Measurements from ENCODE around the gene ZBED6.
"Not testable (repeated sequence)": the region's sequence is repeated elsewhere in the genome, so short reads cannot be mapped to it uniquely, and the experiment has no call there.

Gene ZBED6

DNA sequence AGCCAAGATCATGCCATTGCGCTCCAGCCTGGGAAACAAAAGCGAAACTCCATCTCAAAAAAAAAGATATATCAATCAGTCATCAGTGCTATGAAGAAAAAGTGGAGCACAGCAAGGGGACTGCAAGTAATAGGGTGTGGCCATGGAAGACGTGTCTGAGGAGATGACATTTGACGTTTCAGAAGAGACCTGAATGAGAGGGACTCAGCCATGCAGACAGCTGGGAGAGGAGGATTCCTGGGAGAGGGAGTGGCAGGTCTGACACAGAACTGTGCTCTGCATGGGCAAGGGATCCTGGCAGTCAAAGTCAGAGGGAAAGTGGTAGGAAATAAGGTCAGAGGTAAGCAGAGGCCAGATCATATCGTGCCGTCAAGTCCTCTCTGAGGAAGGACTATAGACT, 27.2 kb upstream of the ZBED6 start:
- Mint-ChIP-seq H3K9me3 (no peaks in the 10 kb centered on the region), H3K36me3 (ENCODE audit: insufficient read depth) (peaks cover 73% of the 10 kb centered on the region), H3K4me3 (peak overlapping the region; percentile 64 to 90), H3K4me1 (ENCODE audit: low read depth in 2 of 2) (peaks cover 52 to 65% of the 10 kb centered on the region in 2 donors), H3K27me3 (no peaks in the 10 kb centered on the region), H3K27ac (peak overlapping the region; percentile 92 to 98)
- no peak for DNase-seq
- no peak for ATAC-seq (replicated peaks)

DNA sequence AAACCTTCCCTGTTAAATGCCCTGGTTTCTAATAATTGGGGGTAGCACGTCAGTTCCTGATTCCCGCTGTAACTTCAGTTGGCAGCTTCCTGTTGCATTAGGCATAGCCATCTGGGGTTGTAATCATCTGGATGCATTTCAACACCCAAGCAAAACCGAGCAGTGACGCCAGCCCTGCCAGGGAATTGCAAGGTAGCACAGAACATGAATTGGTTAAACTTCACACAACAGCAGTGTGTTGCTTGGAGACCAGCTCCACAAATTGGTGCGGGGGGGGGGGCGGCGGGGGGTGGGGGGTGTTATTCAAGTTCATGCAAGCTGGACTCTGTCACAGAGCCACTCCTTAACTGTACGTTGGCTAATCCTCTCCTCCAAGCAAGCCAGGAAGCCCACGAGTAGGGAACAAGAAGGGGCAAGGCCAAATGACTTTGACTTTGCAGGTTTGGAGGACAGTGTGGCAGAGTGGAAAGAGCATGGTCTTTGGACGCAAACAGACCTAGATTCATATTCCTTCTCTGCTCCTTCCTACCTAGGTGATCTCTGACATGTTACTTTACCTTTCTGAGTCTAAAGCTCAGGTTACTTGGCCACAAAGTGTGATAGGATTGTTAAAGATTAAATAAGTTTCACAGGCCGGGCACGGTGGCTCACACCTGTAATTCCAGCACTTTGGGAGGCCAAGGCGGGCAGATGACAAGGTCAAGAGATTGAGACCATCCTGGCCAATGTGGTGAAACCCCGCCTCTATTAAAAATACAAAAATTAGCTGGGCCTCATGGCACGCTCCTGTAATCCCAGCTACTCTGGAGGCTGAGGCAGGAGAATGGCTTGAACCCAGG, 25.7 kb upstream of the ZBED6 start:
- no peak for DNase-seq
- peaks cover 85% of the 10 kb centered on the region for H3K36me3 Mint-ChIP-seq (ENCODE audit: insufficient read depth)
- H3K27ac Mint-ChIP-seq, result peak overlapping the region; percentile 92 to 98
- no peaks in the 10 kb centered on the region for H3K9me3 Mint-ChIP-seq
- H3K4me3 Mint-ChIP-seq, result peak overlapping the region; percentile 64 to 90
- H3K4me1 Mint-ChIP-seq (ENCODE audit: low read depth in 2 of 2), result peaks cover 41 to 51% of the 10 kb centered on the region in 2 donors
- no peak for ATAC-seq (replicated peaks)
- H3K27me3 Mint-ChIP-seq, result no peaks in the 10 kb centered on the region

DNA sequence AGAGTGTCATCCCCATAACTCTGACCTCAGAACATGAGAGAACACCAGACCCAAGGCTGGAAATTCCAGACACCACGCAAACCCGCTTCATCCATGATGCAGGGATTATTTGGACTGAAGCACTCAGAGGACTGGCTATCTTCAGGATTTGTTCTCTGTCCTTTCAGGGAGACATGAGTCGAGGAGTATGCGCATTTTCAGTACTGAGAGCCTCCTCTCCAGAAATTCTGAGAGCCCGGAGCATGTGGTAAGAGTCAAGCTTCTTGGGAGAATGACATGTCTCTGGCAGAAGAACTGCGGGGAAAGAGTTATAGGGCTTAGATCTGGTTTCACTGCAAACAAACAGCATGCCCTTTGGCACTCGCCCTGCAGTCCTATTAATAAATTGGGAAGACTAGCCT, 23.5 kb upstream of the ZBED6 start:
- peaks cover 82% of the 10 kb centered on the region for H3K36me3 Mint-ChIP-seq (ENCODE audit: insufficient read depth)
- H3K27me3 Mint-ChIP-seq, result no peaks in the 10 kb centered on the region
- no peak overlapping the region for H3K4me3 Mint-ChIP-seq
- peaks cover 36 to 42% of the 10 kb centered on the region in 2 donors for H3K4me1 Mint-ChIP-seq (ENCODE audit: low read depth in 2 of 2)
- H3K27ac Mint-ChIP-seq, result peak overlapping the region; percentile 60 to 92
- DNase-seq (no peak), ATAC-seq (replicated peaks) (no peak)
- H3K9me3 Mint-ChIP-seq, result no peaks in the 10 kb centered on the region

DNA sequence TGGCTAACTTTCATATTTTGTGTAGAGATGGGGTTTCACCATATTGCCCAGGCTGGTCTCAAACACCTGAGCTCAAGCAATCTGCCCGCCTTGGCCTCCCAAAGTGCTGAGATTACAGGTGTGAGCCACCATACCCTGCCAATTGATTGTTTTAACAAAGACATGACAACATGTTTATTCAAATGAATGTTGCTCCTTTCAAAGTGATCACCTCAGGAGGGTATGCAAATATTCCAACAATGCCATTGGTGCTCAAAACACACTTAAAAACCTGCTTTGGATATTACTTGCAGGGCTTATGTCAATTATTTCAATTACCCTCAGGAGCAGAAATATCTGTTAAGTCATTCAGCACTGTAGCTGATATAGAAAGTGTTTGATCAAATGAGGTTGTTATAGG, 22.6 kb upstream of the ZBED6 start:
- H3K4me1 Mint-ChIP-seq (ENCODE audit: low read depth in 2 of 2), result peaks cover 33 to 36% of the 10 kb centered on the region in 2 donors
- no peaks in the 10 kb centered on the region for H3K9me3 Mint-ChIP-seq
- no peak for ATAC-seq (replicated peaks)
- H3K27me3 Mint-ChIP-seq, result no peaks in the 10 kb centered on the region
- peaks cover 82% of the 10 kb centered on the region for H3K36me3 Mint-ChIP-seq (ENCODE audit: insufficient read depth)
- peak overlapping the region; percentile 19 to 92 for H3K27ac Mint-ChIP-seq
- no peak for DNase-seq
- no peak overlapping the region for H3K4me3 Mint-ChIP-seq

DNA sequence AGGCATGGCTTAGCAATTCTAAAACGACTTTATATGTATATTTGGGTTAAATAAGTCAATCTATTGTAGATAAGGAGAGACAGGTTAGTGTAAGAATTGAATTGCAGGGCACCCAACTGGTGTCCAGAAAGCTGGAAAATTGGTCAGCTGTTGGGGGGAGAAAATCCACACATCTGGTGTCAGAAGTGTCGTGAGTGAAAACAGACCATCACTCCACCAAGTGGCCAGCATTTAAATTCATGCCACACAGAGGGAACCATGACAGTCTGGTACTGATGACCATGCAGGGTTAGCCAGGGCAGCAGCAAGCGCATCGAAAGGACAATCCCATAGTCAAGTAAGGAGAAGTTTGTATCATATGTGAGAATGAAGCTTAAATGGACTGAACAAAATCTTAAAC, 18.8 kb upstream of the ZBED6 start:
- peaks cover 56% of the 10 kb centered on the region for H3K36me3 Mint-ChIP-seq (ENCODE audit: insufficient read depth)
- no peak overlapping the region for H3K4me3 Mint-ChIP-seq
- H3K9me3 Mint-ChIP-seq, result no peaks in the 10 kb centered on the region
- peaks cover 7 to 9% of the 10 kb centered on the region in 2 donors for H3K4me1 Mint-ChIP-seq (ENCODE audit: low read depth in 2 of 2)
- peak overlapping the region; percentile 63 to 76 for H3K27ac Mint-ChIP-seq
- H3K27me3 Mint-ChIP-seq, result no peaks in the 10 kb centered on the region
- DNase-seq (no peak), ATAC-seq (replicated peaks) (peak; percentile 54)

DNA sequence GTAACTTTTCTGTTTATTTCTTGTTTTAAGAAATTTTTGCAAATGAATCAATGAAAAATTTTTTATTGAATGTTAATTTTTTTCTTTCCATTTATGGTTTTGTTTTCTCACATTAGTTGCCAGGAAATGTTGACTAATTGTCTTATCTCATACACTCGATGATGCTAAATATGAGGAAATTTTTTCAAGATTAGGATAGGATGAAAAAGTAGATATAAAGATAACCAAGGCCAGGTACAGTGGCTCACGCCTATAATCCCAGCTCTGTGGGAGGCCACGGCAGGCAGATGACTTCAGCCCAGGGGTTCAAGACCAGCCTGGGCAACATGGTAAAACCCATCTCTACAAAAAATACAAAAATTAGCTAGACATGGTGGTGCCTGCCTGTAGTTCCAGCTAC, 17.8 kb upstream of the ZBED6 start:
- H3K27me3 Mint-ChIP-seq, result no peaks in the 10 kb centered on the region
- H3K36me3 Mint-ChIP-seq (ENCODE audit: insufficient read depth), result peaks cover 47% of the 10 kb centered on the region
- H3K4me1 Mint-ChIP-seq (ENCODE audit: low read depth in 2 of 2), result peaks cover 6 to 9% of the 10 kb centered on the region in 2 donors
- no peak overlapping the region for H3K4me3 Mint-ChIP-seq
- H3K9me3 Mint-ChIP-seq, result no peaks in the 10 kb centered on the region
- ATAC-seq (replicated peaks) (no peak), DNase-seq (no peak)
- peak overlapping the region; percentile 63 to 76 for H3K27ac Mint-ChIP-seq

DNA sequence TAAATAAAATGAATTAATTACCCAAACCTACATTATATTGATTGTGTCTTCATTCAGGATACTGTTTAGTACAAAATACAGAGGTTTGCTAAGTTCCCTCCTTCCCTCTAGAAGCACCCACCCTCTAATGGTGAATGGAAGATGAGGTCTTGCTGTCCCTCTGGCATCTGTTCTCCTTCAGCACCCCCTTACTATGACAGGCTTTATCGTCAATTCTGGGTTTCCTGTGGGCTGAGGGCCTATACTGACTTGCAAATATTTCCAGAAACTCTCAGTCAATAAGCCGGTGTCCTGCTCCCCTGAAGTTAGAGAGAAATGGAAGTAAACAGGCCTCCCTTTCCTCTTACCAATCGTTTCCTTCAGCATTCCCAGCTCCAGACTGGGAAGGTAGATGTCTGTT, 17.3 kb upstream of the ZBED6 start:
- no peak for ATAC-seq (replicated peaks)
- Mint-ChIP-seq H3K36me3 (ENCODE audit: insufficient read depth) (peaks cover 41% of the 10 kb centered on the region), H3K27ac (peak overlapping the region in 1 of 2 donors; percentile 63)

DNA sequence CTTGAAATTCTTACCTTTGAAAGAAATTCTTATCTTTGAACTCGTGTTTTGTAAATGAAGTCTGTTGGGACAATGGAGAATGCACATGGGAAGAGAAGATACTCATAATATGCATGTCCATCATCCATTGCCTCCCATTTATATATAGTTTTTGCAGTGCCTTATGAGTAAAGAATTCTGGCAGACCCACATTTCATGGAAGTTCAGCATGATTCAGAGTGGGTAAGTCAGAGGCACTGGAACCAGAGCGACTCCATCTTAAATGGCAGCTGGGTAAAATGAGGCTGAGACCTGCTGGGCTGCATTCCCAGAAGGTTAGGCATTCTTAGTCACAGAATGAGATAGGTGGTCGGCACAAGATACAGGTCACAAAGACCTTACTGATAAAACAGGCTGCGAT, 16.6 kb upstream of the ZBED6 start:
- peak overlapping the region in 1 of 2 donors; percentile 63 for H3K27ac Mint-ChIP-seq
- peaks cover 6% of the 10 kb centered on the region in 2 donors for H3K4me1 Mint-ChIP-seq (ENCODE audit: low read depth in 2 of 2)
- no peaks in the 10 kb centered on the region for H3K9me3 Mint-ChIP-seq
- no peak for DNase-seq
- no peaks in the 10 kb centered on the region for H3K27me3 Mint-ChIP-seq
- ATAC-seq (replicated peaks), result no peak
- H3K4me3 Mint-ChIP-seq, result no peak overlapping the region
- H3K36me3 Mint-ChIP-seq (ENCODE audit: insufficient read depth), result peaks cover 35% of the 10 kb centered on the region

More for the DNA sequence above, 17.3 kb upstream of the ZBED6 start:
- Mint-ChIP-seq H3K4me1 (ENCODE audit: low read depth in 2 of 2) (peaks cover 6 to 8% of the 10 kb centered on the region in 2 donors), H3K27me3 (no peaks in the 10 kb centered on the region), H3K9me3 (no peaks in the 10 kb centered on the region), H3K4me3 (no peak overlapping the region)
- no peak for DNase-seq

DNA sequence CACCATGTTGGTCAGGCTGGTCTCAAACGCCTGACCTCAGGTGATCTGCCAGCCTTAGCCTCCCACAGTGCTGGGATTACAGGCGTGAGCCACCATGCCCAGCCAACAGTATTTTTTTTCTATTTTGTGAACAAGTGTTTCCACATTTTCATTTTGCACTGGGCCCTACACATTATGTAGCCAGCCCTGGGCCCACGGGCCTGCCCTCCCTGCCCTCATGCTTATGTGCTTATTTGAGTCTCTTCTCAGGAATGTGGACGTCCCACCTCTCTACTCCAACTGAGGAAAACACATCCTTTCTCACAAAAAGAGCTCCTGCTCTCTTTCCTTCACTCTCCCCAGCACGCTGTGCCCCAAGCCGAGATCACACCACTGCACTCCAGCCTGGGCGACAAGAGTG, 13.5 kb upstream of the ZBED6 start:
- ATAC-seq (replicated peaks) (no peak), DNase-seq (no peak)
- Mint-ChIP-seq H3K4me1 (ENCODE audit: low read depth in 2 of 2) (no peaks in the 10 kb centered on the region), H3K27me3 (no peaks in the 10 kb centered on the region), H3K9me3 (no peaks in the 10 kb centered on the region), H3K36me3 (ENCODE audit: insufficient read depth) (peaks cover 9% of the 10 kb centered on the region), H3K27ac (no peak overlapping the region), H3K4me3 (no peak overlapping the region)

DNA sequence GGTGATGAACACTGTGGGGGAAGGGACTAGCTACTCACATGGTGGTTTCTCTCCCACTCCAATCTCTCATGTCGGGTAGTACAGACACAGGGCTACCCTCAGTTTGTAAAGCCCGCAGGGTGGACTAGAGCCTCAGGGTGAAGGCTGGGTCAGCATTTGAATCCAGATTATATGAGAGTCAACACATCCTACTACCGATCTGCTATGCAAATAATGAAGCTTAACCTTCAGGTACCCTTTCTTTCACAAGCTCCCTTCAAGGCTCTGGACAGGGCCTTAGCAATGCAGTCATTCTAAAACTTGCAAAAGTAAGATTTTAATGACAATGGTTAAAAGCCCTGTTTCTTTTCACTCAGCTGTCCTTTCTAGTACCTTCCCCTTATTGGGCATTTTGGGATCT, 5.5 kb upstream of the ZBED6 start:
- Mint-ChIP-seq H3K27me3 (no peaks in the 10 kb centered on the region), H3K36me3 (ENCODE audit: insufficient read depth) (peaks cover under 1% of the 10 kb centered on the region), H3K4me3 (no peak overlapping the region), H3K27ac (no peak overlapping the region), H3K4me1 (ENCODE audit: low read depth in 2 of 2) (peaks cover 0 to 2% of the 10 kb centered on the region in 2 donors), H3K9me3 (no peaks in the 10 kb centered on the region)
- ATAC-seq (replicated peaks), result no peak
- DNase-seq, result no peak

DNA sequence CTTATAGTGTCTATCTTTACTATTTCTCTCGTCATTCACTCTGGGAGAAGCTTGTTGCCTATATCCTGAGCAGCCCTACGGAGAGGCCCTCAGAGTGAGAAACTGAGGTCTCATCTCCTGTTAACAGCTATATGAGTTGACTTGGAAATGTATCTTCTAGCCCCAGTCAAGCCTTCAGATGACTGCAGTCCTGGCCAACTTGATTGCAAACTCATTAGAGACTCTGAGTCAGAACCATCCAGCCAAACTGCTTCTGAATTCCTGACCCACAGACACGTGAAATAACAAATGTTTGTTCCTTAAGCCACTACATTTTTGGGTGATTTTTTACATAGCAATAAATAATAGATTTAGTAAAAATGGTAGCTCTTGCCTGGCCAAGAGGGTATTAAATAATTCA, 3.9 kb upstream of the ZBED6 start:
- H3K9me3 Mint-ChIP-seq, result no peaks in the 10 kb centered on the region
- H3K4me1 Mint-ChIP-seq (ENCODE audit: low read depth in 2 of 2), result peaks cover 4 to 13% of the 10 kb centered on the region in 2 donors
- H3K4me3 Mint-ChIP-seq, result no peak overlapping the region
- H3K27ac Mint-ChIP-seq, result no peak overlapping the region
- ATAC-seq (replicated peaks) (no peak), DNase-seq (no peak)
- H3K27me3 Mint-ChIP-seq, result no peaks in the 10 kb centered on the region
- peaks cover 8% of the 10 kb centered on the region for H3K36me3 Mint-ChIP-seq (ENCODE audit: insufficient read depth)

DNA sequence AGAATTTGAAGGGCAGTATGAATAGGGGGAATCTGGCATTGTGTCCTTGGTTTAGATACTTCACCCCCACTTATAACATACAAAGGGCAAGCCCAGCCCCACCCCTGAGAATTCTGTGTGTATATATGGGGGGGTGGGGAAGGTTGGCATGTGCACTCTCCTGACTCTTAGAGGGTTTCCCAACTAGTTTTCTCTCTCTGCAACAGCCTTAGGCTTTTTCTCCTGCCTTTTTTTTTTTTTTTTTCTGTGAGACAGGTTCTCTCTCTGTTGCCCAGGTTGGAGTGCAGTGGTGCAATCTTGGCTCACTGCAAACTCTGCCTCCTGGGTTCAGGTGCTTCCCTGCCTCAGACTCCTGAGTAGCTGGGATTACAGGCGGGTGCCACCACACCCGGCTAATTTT, 2.9 kb upstream of the ZBED6 start:
- Mint-ChIP-seq H3K4me1 (ENCODE audit: low read depth in 2 of 2) (peaks cover 11 to 21% of the 10 kb centered on the region in 2 donors), H3K4me3 (no peak overlapping the region), H3K36me3 (ENCODE audit: insufficient read depth) (peaks cover 12% of the 10 kb centered on the region), H3K9me3 (no peaks in the 10 kb centered on the region), H3K27ac (no peak overlapping the region), H3K27me3 (no peaks in the 10 kb centered on the region)
- ATAC-seq (replicated peaks), result no peak
- no peak for DNase-seq

DNA sequence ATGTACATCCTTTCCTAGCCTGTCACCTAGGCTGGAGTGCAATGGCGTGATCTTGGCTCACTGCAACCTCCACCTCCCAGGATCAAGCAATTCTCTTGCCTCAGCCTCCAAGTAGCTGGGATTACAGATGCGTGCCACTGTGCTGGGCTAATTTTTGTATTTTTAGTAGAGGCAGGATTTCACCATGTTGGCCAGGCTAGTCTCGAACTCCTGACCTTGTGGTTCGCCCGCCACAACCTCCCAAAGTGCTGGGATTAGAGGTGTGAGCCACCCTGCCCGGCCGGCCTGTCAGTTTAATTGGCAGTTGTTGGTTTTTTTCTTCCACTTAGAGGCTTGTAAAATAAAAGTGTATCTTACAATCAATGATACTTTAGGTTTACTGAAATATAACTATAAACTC, 1.9 kb upstream of the ZBED6 start:
- not testable (repeated sequence) for H3K27me3 Mint-ChIP-seq; H3K9me3 Mint-ChIP-seq; DNase-seq; H3K4me3 Mint-ChIP-seq; H3K27ac Mint-ChIP-seq; ATAC-seq (replicated peaks)
- H3K36me3 Mint-ChIP-seq (ENCODE audit: insufficient read depth), result peaks cover 14% of the 10 kb centered on the region
- H3K4me1 Mint-ChIP-seq (ENCODE audit: low read depth in 2 of 2), result peaks cover 19 to 31% of the 10 kb centered on the region in 2 donors

DNA sequence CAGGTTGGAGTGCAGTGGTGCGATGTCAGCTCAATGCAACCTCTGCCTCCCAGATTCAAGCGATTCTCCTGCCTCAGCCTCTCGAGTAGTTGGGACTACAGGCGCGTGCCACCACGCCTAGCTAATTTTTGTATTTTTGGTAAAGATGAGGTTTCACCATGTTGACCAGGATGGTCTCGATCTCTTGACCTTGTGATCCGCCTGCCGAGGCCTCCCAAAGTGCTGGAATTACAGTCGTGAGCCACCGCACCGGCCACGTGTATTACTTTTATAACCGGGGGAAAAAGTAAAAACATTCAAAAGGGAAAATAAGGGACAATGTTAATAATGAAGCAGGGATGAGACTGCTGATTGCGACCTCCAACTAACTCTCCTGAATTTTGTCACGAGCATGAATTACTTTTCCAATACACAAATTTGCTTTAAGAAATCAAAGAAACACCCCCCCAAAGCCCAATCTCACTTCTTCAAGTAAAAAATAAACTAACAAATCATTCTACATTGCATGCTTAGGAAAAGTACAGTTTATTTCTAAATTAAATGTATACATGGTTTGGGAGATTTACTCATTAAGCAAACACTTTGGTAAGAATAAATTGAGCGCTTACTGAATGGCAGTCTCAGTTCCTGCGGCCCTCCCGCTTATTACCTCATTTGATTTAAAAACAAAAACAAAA, 521 bp upstream of the ZBED6 start:
- Mint-ChIP-seq H3K4me3 (peak overlapping the region; percentile 95), H3K4me1 (ENCODE audit: low read depth in 2 of 2) (peaks cover 22 to 41% of the 10 kb centered on the region in 2 donors), H3K27me3 (no peaks in the 10 kb centered on the region)

More for the DNA sequence above, 521 bp upstream of the ZBED6 start:
- no peaks in the 10 kb centered on the region for H3K9me3 Mint-ChIP-seq
- no peak for DNase-seq
- no peak for ATAC-seq (replicated peaks)
- peak overlapping the region; percentile 96 to 97 for H3K27ac Mint-ChIP-seq
- H3K36me3 Mint-ChIP-seq (ENCODE audit: insufficient read depth), result peaks cover 14% of the 10 kb centered on the region
